ENCODE data around the gene CHST8.

Gene CHST8

GRCh38 chr19:33754361-33754760 lies 132.6 kb downstream of the CHST8 start:
- DNase-seq (ENCODE audit: low read depth) = no peak
- no peak overlapping the region for H3K4me3 ChIP-seq (ENCODE audit: low read length)
- TF ChIP-seq CTCF (conservative IDR thresholded peaks at IDR 0.05; ENCODE audit: low read depth, low read length) = no peak

GRCh38 chr19:33755099-33756035 lies 133.6 kb downstream of the CHST8 start:
- no peak for TF ChIP-seq CTCF (conservative IDR thresholded peaks at IDR 0.05; ENCODE audit: low read depth, low read length)
- H3K4me3 ChIP-seq (ENCODE audit: low read length) = no peak overlapping the region
- DNase-seq (ENCODE audit: low read depth) = no peak

GRCh38 chr19:33756177-33756576 lies 134.4 kb downstream of the CHST8 start:
- TF ChIP-seq CTCF (conservative IDR thresholded peaks at IDR 0.05; ENCODE audit: low read depth, low read length) = no peak
- no peak for DNase-seq (ENCODE audit: low read depth)
- H3K4me3 ChIP-seq (ENCODE audit: low read length) = no peak overlapping the region

- no peak overlapping the region for H3K4me3 ChIP-seq (ENCODE audit: low read length)
- TF ChIP-seq CTCF (conservative IDR thresholded peaks at IDR 0.05; ENCODE audit: low read depth, low read length) = no peak
These were observed 136.8 kb downstream of the CHST8 start for GRCh38 chr19:33758541-33759013.

GRCh38 chr19:33759356-33759755 lies 137.6 kb downstream of the CHST8 start:
- no peak overlapping the region for H3K4me3 ChIP-seq (ENCODE audit: low read length)
- TF ChIP-seq CTCF (conservative IDR thresholded peaks at IDR 0.05; ENCODE audit: low read depth, low read length) = no peak
- DNase-seq (ENCODE audit: low read depth) = no peak

More at GRCh38 chr19:33758541-33759013, 136.8 kb downstream of the CHST8 start:
- DNase-seq (ENCODE audit: low read depth) = no peak

GRCh38 chr19:33763633-33764371 lies 142.0 kb downstream of the CHST8 start:
- no peak for TF ChIP-seq CTCF (conservative IDR thresholded peaks at IDR 0.05; ENCODE audit: low read depth, low read length)
- DNase-seq (ENCODE audit: low read depth) = no peak

More at GRCh38 chr19:33763633-33764371, 142.0 kb downstream of the CHST8 start:
- no peak overlapping the region for H3K4me3 ChIP-seq (ENCODE audit: low read length)
